Measurements from ENCODE around the gene CPLX3.

CPLX3 gene

DNA sequence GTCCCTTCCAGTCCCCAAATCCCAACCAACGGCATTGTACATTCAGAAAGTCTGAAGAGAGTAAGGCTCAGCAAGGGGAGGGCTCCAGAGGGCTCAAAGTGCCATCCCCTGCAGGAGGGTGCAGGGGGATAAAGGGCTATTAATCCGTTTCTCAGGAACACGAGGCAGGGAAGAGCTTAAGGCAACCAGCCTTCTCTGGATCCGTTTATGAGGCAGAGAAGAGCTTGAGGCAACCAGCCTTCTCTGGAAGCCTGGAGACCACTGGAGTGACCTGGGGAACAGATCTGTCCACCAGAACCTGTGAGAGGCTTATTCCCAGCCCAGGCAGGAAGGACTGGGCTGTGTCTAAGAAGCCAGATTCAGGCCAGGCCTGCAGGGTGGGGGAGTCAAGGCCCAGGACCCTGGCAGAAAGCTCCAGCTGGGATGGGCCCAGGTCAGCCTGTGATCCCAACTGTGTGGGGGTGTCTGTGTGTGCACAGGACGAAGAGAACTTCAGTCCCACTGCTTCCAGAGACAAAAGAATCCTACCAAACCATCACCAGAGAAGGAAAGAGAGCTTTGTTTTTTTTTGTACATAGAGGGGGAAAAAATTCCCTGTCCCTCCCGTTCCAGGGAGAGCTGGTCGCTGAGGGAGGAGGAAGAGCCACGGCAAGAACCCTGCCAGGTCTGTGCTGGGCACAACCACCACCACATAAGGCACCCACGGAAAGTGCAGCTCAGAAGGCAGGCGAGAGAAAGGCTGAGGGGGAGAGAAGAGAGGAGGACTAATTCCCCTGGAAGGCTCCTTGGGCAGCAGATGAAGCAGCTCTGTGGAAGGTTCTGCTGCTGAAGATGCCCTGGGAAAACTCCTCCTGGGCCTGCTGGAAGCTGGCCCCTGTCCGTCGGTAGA is 18.1 kb downstream of the CPLX3 start:
- no peak for DNase-seq (ENCODE audit: low read depth)
- H3K4me3 ChIP-seq (ENCODE audit: low read depth, low read length) = no peak overlapping the region
- TF ChIP-seq, protein P1, sequence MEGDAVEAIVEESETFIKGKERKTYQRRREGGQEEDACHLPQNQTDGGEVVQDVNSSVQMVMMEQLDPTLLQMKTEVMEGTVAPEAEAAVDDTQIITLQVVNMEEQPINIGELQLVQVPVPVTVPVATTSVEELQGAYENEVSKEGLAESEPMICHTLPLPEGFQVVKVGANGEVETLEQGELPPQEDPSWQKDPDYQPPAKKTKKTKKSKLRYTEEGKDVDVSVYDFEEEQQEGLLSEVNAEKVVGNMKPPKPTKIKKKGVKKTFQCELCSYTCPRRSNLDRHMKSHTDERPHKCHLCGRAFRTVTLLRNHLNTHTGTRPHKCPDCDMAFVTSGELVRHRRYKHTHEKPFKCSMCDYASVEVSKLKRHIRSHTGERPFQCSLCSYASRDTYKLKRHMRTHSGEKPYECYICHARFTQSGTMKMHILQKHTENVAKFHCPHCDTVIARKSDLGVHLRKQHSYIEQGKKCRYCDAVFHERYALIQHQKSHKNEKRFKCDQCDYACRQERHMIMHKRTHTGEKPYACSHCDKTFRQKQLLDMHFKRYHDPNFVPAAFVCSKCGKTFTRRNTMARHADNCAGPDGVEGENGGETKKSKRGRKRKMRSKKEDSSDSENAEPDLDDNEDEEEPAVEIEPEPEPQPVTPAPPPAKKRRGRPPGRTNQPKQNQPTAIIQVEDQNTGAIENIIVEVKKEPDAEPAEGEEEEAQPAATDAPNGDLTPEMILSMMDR (IDR thresholded peaks at IDR 0.05; ENCODE audit: low read depth, low read length, missing control alignments) = no peak

DNA sequence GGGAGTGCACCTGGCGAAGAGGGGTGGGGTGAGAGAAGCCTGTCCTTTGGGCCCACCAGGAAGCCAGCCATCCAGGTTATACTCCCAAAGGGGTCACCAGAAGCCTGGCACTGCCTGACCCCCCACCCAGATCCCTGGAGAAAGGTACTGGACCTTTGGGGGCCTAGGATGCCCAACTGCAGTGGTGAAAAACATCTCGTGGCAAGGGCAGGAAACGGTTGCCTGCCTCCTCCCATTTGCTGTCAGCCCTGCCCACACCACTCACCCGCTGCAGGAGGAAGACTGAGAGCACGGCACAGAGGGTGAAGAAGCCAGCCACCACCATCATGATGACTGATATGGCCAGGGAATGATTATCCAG is 18.8 kb downstream of the CPLX3 start:
- TF ChIP-seq, protein P1 (IDR thresholded peaks at IDR 0.05; ENCODE audit: low read depth, low read length, missing control alignments) = no peak
- no peak overlapping the region for H3K4me3 ChIP-seq (ENCODE audit: low read depth, low read length)
- no peak for DNase-seq (ENCODE audit: low read depth)

DNA sequence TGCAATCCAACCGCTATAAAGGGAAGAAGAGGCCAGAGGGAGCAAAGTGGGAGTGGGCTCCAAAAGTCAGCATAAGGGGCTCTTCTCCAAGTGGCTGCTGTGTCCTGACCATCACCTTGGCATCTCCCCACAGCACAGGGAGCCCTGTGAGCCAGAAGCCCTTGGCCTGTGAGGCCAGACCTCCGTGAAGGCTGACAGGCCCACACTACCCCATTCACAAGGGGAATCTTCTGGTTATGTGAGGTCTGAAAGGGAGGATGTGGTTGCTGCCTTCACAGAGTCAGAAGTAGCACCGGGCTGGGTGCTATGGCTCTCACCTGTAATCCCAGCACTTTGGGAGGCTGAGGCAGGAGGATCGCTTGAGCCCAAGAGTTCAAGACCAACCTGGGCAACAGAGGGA is 19.2 kb downstream of the CPLX3 start:
- TF ChIP-seq, protein P1 (IDR thresholded peaks at IDR 0.05; ENCODE audit: low read depth, low read length, missing control alignments) = no peak
- no peak overlapping the region for H3K4me3 ChIP-seq (ENCODE audit: low read depth, low read length)
- no peak for DNase-seq (ENCODE audit: low read depth)

DNA sequence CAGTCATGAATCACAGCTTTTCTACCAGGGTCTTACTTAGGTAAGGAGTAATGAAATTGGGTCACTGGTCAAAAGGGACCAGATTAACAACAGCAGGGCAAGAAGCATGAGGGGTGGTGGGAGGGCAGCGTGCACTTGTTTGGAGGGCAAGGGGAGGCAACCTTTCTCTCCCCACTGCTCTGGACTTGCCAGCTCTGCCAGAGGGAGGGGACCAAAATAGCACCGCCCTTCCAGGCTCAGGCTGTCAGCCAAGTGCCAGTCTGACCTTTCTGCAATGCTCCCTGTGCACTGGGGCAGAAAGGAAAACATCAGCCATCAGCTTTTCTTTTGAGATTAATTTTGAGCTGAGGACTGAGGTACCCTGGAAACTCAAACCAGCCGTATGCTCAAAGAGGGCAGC is 21.0 kb downstream of the CPLX3 start:
- TF ChIP-seq, protein P1 (IDR thresholded peaks at IDR 0.05; ENCODE audit: low read depth, low read length, missing control alignments) = no peak
- no peak overlapping the region for H3K4me3 ChIP-seq (ENCODE audit: low read depth, low read length)
- DNase-seq (ENCODE audit: low read depth) = no peak

DNA sequence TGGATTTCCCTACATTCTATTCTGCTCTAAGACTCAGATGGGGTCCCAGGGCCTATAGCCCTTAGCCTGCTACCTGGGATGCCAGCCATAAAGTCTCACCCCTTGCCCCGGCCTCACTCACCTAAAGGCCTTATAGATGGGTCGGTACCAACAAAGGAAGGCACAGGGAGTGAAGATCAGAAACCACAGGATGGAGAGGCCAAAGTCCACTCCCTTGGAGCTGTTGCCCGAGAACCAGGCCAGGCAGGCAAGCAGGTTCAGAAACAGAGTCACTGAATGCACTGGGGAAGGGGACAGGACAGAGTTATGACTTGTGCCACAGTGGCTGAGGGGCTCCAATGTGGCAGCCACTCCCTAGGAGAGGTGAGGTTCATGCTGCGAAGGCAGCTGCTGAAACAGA is 24.0 kb downstream of the CPLX3 start:
- TF ChIP-seq, protein P1 (IDR thresholded peaks at IDR 0.05; ENCODE audit: low read depth, low read length, missing control alignments) = no peak
- no peak overlapping the region for H3K4me3 ChIP-seq (ENCODE audit: low read depth, low read length)
- DNase-seq (ENCODE audit: low read depth) = no peak

DNA sequence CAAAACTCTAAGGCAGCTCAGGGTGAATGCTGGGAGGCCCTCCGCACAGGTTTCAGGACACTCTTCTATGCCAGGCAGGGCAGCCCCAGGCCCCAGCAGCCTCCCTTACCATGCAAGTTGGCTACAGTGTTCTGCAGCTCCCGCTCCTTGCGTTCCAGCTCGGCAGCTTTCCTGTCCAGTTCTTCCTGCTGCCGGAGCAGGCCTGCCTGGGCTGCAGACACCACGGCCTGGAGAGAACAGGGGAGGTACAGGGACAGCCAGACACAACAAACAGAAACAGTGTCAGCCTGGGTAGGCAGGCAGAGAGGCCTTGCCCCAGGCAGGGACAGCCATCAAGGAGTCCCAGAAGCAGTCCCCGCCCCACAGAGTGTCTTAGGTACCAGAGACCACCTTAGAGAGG is 25.5 kb downstream of the CPLX3 start:
- H3K4me3 ChIP-seq (ENCODE audit: low read depth, low read length) = no peak overlapping the region
- TF ChIP-seq, protein P1 (IDR thresholded peaks at IDR 0.05; ENCODE audit: low read depth, low read length, missing control alignments) = no peak
- no peak for DNase-seq (ENCODE audit: low read depth)
